ENCODE measurements around the gene NDE1. TPM values are rescaled to one million over a fixed set of nuclear protein-coding genes. Genes with fewer than 3 reads are reported as not detected.
"Not testable (repeated sequence)": the region's sequence is repeated elsewhere in the genome, so short reads cannot be mapped to it uniquely, and the experiment has no call there.

NDE1 gene
- total and polyA plus RNA-seq, 2 donors: 38.0 to 39.1 TPM

DNA sequence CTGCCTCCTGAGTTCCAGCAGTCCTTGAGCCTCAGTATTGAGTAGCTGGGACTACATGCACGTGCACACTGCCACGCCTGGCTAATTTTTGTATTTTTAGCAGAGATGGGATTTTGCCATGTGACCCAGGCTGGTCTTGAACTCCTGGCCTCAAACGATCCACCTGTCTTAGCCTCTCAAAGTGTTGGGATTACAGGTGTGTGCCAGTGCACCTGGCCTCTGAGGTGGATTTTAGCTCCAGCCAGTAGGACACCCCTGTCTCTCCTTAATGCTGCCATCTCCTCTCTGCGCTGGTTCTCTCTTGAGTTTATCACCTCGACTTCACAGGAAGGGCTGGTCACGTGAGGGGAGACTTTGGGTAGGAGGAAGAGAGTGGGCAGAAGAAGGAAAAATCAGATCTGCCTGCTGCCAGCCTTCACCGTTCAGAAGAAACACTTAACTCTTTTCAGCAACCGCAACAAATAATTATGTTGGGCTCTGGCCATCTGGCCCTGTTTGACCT is 55.1 kb downstream of the NDE1 start:
- Histone ChIP-seq H3K4me1 (ENCODE audit: insufficient read depth) (no peaks in the 10 kb centered on the region), H3K4me3 (ENCODE audit: low read depth, low read length) (no peak overlapping the region), H3K36me3 (ENCODE audit: insufficient read depth) (no peaks in the 10 kb centered on the region), H3K27ac (ENCODE audit: low read depth) (no peak overlapping the region)
- 65% methylated on average over 8 of the region's 8 CpGs for WGBS
- DNase-seq (ENCODE audit: extremely low spot score): no peak

DNA sequence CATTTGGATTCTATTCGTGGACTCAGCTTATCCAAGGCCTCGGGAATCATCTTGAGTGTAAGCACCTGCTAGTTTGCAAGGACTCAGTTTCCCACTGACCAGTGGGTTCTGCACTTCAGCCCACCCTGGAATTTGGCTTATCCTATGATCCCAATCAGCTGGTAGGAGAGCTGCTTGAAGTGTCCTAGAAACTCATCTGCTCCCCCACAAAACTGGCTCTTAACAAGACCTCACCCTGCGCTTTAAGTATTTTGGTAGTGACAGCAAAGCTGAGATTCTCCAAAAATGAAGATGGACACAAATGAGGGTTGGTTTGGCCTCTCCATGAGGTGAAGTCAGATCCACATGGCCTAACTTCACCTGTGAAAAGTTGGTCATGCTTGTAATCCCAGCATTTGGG is 57.3 kb downstream of the NDE1 start:
- 80% methylated on average over 3 of the region's 3 CpGs for WGBS
- no peaks in the 10 kb centered on the region for H3K4me1 ChIP-seq (ENCODE audit: insufficient read depth)
- no peaks in the 10 kb centered on the region for H3K36me3 ChIP-seq (ENCODE audit: insufficient read depth)
- no peak overlapping the region for H3K4me3 ChIP-seq (ENCODE audit: low read depth, low read length)
- DNase-seq (ENCODE audit: extremely low spot score): no peak
- H3K27ac ChIP-seq (ENCODE audit: low read depth): no peak overlapping the region

DNA sequence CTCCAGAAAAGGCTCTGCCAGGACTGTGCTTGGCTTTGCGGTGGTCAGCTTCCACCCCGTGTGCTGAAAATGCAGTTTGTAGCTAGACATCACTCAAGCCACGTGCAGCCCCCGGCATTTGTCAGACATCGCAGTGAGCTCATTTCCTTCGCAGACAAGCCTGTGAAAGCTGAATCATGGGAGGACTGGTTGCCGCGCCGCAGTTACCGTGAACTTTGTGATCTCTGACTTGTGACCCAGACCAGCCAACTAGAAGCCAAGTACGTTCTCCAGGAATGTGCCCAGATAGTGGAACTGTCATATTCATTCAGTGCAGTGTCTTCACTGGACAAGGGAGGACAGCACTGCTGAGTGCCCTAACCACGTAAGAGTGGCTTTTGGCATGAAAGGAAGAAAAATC is 58.1 kb downstream of the NDE1 start:
- 75% methylated on average over 12 of the region's 12 CpGs for whole genome bisulfite sequencing
- no peak overlapping the region for H3K27ac ChIP-seq (ENCODE audit: low read depth)
- H3K4me1 ChIP-seq (ENCODE audit: insufficient read depth): no peaks in the 10 kb centered on the region
- H3K36me3 ChIP-seq (ENCODE audit: insufficient read depth): no peaks in the 10 kb centered on the region
- H3K4me3 ChIP-seq (ENCODE audit: low read depth, low read length): no peak overlapping the region
- no peak for DNase-seq (ENCODE audit: extremely low spot score)

DNA sequence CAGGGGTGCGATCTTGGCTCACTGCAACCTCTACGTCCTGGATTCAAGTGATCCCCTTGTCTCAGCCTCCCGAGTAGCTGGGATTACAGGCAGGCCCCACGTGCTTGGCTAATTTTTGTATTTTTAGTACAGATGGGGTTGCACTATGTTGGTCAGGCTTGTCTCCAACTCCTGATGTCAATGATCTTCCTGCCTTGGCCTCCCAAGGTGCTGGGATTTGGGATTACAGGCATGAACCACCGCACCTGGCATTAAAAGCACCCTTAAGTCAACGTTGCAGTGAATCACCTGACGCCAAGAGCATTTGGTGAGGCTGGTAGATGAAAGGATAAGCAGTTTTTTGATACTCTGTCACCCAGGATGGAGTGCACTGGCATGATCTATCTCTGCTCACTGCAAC is 59.0 kb downstream of the NDE1 start:
- Histone ChIP-seq H3K4me3 (ENCODE audit: low read depth, low read length) (no peak overlapping the region), H3K27ac (ENCODE audit: low read depth) (no peak overlapping the region), H3K4me1 (ENCODE audit: insufficient read depth) (no peaks in the 10 kb centered on the region), H3K36me3 (ENCODE audit: insufficient read depth) (no peaks in the 10 kb centered on the region)
- no peak for DNase-seq (ENCODE audit: extremely low spot score)
- WGBS: 69% methylated on average over 7 of the region's 7 CpGs

DNA sequence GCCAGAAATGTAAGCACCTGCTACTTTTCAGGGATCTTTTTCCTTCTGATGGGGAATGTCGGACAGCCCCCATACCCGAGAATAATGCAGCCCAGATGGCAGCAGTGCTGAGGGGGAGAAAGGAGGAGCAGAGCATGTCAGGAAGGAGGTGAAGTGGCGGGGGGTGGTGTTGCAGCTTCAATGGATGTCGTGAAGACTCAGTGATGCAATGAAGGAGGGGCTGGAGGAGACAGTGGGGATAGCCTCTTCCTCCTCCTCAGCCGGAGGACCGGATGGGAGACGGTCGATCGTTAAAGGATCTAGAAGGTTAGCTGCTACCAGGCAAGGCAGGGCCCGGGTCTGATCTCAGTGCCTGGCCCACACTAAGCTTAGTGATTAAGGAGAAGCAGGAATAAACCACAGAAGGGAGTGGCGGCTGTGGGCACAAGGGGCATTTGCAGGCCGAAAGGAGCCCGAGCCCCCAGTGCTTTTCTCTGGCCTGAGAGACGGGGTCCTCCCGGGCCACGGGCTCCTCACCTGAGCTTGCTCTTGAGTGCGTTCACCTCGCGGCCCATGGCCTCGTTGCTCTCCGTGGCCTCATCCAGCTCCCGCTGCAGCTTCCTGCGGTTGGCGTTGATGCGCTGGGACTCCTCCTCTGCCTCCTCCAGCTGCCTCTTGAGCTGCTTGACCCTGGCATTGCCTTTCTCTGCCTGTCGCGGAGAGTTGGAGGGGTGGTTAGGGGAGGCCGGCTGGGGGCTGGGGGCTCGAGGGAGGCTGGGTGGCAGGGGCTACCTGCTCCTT is 64.5 kb downstream of the NDE1 start:
- H3K36me3 ChIP-seq (ENCODE audit: insufficient read depth): peaks cover 3% of the 10 kb centered on the region
- H3K4me1 ChIP-seq (ENCODE audit: insufficient read depth): no peaks in the 10 kb centered on the region
- WGBS: 81% methylated on average over 29 of the region's 29 CpGs

DNA sequence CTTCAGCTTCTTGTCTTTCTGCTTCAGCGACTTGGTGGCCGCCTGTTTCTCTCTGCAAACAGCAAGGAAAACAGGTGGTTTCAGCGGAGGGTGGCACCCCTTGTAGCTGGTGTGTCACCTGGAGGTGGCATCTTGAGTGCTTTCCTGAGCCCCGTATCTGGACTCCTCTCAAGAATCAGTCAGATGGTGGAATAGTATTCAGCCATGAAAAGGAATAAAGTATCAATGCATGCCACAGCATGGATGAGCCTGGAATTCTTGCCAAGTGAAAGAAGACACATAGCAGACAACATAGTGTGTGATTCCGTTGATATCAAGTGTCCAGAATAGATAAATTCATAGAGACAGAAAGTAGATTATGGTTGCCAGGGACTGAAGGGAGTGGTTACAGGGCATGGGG is 65.2 kb downstream of the NDE1 start:
- H3K36me3 ChIP-seq (ENCODE audit: insufficient read depth): peaks cover 3% of the 10 kb centered on the region
- DNase-seq (ENCODE audit: extremely low spot score): no peak
- WGBS: 84% methylated on average over 5 of the region's 5 CpGs
- no peak overlapping the region for H3K4me3 ChIP-seq (ENCODE audit: low read depth, low read length)
- H3K4me1 ChIP-seq (ENCODE audit: insufficient read depth): no peaks in the 10 kb centered on the region
- H3K27ac ChIP-seq (ENCODE audit: low read depth): no peak overlapping the region

More for the DNA sequence above, 64.5 kb downstream of the NDE1 start:
- H3K27ac ChIP-seq (ENCODE audit: low read depth): no peak overlapping the region
- H3K4me3 ChIP-seq (ENCODE audit: low read depth, low read length): no peak overlapping the region
- DNase-seq (ENCODE audit: extremely low spot score): no peak

DNA sequence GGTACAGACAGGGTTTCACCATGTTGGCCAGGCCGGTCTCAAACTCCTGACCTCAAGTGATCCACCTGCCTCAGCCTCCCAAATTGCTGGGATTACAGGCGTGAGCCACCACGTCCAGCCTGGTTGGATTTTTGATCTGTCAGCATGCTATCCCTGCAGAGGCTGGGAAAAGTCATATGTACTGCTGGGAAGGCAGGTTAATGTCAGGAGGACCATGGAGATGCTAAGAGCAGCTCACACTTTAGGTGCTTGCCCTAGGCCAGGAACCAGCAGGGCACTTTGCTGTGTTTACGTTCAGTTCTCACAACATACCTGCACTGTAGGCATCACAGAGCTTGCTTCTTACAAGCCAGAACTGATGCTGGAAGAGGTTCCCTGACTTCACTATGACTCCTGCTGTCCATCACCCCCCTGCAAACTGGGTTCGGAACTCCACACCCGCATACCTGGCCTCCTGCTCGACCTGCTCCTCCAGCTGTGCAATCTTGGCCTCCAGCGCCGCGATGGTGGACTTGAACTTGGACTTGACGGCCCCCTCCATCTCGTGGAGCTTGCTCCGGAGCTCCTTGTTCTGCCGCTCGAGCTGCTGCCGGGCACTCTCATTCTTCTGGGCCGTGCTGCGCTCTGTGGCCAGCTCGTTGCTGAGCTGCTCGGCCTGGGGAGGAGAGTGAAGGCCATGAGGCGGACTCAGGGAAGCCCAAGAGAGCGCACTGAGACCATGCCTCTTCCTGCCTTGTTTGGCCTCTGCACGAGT is 66.8 kb downstream of the NDE1 start:
- no peaks in the 10 kb centered on the region for H3K4me1 ChIP-seq (ENCODE audit: insufficient read depth)
- H3K27ac ChIP-seq (ENCODE audit: low read depth): no peak overlapping the region
- DNase-seq (ENCODE audit: extremely low spot score): no peak
- 87% methylated on average over 23 of the region's 23 CpGs for WGBS
- no peak overlapping the region for H3K4me3 ChIP-seq (ENCODE audit: low read depth, low read length)
- peaks cover 3% of the 10 kb centered on the region for H3K36me3 ChIP-seq (ENCODE audit: insufficient read depth)

DNA sequence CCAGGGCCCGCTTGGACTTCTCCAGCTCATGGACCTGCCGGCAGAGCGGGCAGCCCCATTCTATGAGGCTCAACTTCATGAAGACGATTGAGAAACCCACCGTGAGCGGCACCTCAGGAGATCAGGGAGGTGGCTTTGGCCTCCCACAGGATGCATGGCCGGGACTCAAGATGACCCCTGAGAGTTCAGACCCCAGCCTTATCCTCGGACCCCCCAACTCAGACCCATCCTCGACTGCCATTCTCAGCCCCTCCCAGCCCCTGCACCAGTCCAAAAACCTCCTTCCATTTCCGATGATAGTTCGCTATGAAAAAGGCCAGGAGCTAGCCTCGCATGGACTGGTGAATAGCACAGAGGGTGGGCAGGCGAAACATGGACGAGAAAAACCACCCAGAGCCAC is 71.0 kb downstream of the NDE1 start:
- no peak overlapping the region for H3K4me3 ChIP-seq (ENCODE audit: low read depth, low read length)
- 87% methylated on average over 14 of the region's 14 CpGs for WGBS
- DNase-seq (ENCODE audit: extremely low spot score): no peak
- peaks cover 9% of the 10 kb centered on the region for H3K36me3 ChIP-seq (ENCODE audit: insufficient read depth)
- H3K27ac ChIP-seq (ENCODE audit: low read depth): no peak overlapping the region
- no peaks in the 10 kb centered on the region for H3K4me1 ChIP-seq (ENCODE audit: insufficient read depth)

DNA sequence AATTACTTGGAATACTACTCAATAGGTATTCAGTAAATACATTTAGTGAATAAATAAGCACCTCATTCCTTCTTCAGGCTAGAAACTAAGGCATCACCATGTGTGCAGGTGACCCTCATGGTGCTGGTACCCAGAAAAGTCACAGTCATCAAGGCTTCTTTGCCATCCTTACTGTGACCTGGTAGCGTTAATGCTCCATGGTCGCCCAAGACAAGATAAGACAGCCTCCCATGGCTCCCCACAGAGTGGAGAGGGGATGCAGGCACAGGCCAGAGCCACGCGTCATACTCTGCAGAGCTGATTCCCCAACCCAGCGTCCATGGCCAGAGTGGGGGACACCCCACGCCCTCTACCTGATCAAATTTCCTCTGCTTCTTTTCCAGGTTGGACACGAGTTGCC is 73.8 kb downstream of the NDE1 start:
- H3K36me3 ChIP-seq (ENCODE audit: insufficient read depth): peaks cover 6% of the 10 kb centered on the region
- no peak for DNase-seq (ENCODE audit: extremely low spot score)
- H3K4me1 ChIP-seq (ENCODE audit: insufficient read depth): no peaks in the 10 kb centered on the region
- no peak overlapping the region for H3K4me3 ChIP-seq (ENCODE audit: low read depth, low read length)
- 83% methylated on average over 7 of the region's 7 CpGs for WGBS
- H3K27ac ChIP-seq (ENCODE audit: low read depth): no peak overlapping the region

DNA sequence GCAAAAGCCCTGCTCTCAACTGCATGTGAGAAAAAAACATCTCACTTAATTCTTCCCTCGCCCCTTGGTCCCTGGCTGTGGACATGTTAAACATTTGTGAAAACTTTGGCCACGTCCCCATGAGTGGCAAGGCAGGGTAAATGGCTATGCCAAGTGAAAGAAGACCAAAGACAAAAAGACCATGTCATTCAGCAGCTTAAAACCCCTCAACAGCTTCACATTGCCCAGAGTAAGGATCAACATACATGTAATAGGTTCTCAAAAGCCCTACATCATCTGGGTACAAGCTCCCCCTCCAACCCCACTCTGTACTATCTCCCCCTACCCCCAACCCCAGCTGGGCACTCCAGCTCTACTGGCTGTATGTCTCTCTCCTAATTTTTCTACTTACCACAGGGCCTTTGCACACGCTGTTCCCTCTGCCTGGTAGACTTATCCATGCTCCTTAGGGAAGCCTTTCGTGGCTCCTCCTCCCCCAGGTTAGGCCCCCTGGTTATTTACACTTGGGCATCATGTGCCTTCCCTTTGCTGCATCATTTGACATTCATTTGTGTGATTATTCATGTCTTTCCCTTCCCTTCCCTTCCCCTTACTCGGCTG is 75.7 kb downstream of the NDE1 start:
- DNase-seq (ENCODE audit: extremely low spot score): no peak
- Histone ChIP-seq H3K4me3 (ENCODE audit: low read depth, low read length) (no peak overlapping the region), H3K4me1 (ENCODE audit: insufficient read depth) (no peaks in the 10 kb centered on the region), H3K36me3 (ENCODE audit: insufficient read depth) (peaks cover 6% of the 10 kb centered on the region), H3K27ac (ENCODE audit: low read depth) (no peak overlapping the region)
- WGBS: 78% methylated on average over 5 of the region's 5 CpGs

DNA sequence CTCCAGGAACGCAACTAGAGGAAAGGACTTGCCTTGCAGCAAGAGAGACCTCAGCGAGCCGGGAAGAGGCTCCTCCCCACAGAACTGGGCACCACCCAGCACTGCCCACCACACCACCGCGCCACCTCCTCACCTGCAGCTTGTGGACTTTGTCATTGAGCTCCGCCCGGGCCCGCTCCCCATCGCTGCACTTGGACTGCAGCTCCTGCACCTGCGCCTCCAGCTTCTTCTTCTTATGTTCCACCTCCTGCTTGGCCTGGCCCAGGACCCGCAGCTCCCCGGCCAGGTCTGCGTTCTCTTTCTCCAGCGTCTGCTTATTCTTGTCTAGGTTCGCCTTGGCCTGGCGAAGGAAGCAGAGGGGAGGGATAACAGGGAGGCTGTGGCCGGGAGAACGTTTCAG is 76.7 kb downstream of the NDE1 start:
- H3K27ac ChIP-seq (ENCODE audit: low read depth): no peak overlapping the region
- 84% methylated on average over 18 of the region's 18 CpGs for WGBS
- no peak for DNase-seq (ENCODE audit: extremely low spot score)
- no peaks in the 10 kb centered on the region for H3K4me1 ChIP-seq (ENCODE audit: insufficient read depth)
- no peak overlapping the region for H3K4me3 ChIP-seq (ENCODE audit: low read depth, low read length)
- H3K36me3 ChIP-seq (ENCODE audit: insufficient read depth): peaks cover 6% of the 10 kb centered on the region

DNA sequence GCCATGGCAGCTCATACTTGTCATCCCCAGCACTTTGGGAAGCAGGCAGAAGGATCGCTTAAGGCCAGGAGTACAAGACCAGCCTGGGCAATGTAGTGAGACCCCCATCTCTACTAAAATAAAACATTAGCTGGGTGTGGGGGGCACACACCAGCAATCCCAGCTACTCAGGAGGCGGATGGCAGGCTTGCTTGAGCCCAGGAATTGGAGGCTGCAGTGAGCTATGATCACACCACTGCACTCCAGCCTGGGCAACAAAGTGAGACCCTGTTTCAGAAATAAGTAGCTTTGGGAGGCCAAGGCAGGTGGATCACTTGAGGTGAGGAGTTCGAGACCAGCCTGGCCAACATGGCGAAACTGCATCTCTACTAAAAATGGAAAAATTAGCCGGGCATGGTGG is 77.7 kb downstream of the NDE1 start:
- not testable (repeated sequence) for H3K4me1 ChIP-seq (ENCODE audit: insufficient read depth); H3K4me3 ChIP-seq (ENCODE audit: low read depth, low read length); H3K27ac ChIP-seq (ENCODE audit: low read depth); H3K36me3 ChIP-seq (ENCODE audit: insufficient read depth); DNase-seq (ENCODE audit: extremely low spot score)
- 91% methylated on average over 5 of the region's 5 CpGs for WGBS

DNA sequence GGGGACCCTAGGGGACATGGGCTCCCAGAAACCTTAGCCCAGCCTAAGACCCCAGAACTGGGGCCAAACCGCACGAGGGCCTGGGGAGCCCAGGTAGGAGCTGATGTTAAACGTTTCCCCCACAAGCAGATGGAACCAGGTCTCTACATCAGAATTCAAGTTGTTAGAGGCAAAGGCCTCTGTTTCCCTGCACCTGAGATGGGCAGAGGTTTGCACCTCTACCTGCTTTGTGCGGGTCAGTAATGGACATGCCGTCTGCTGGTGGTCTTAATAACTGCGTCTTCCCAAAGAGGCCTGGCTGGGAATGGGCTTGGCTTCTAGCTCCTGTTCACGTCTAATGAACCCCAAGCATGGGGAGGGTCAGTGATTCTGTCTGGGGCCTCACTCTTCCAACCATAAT is 79.1 kb downstream of the NDE1 start:
- no peaks in the 10 kb centered on the region for H3K4me1 ChIP-seq (ENCODE audit: insufficient read depth)
- WGBS: 85% methylated on average over 7 of the region's 7 CpGs
- H3K27ac ChIP-seq (ENCODE audit: low read depth): no peak overlapping the region
- H3K36me3 ChIP-seq (ENCODE audit: insufficient read depth): peaks cover 6% of the 10 kb centered on the region
- no peak for DNase-seq (ENCODE audit: extremely low spot score)
- no peak overlapping the region for H3K4me3 ChIP-seq (ENCODE audit: low read depth, low read length)

DNA sequence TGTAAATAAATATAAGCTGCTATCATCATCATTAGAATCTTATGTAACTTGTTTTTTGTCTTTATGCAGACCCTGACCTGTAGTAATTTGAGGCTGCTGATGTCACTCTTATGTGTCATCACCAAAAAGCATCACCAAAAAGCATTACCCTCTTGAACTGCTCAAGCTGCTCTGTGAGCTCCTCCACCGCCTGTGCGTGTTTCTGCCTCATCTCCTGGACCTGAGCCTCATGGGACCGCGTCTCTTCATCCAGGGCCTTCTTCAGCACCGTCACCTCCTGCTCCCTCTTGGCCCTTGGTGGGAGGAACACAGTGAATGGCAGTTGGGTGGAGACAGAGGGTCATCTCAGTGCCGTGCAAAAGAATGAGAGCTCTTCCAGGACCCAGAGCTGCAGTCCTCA is 82.4 kb downstream of the NDE1 start:
- Histone ChIP-seq H3K4me1 (ENCODE audit: insufficient read depth) (no peaks in the 10 kb centered on the region), H3K27ac (ENCODE audit: low read depth) (no peak overlapping the region), H3K36me3 (ENCODE audit: insufficient read depth) (no peaks in the 10 kb centered on the region), H3K4me3 (ENCODE audit: low read depth, low read length) (no peak overlapping the region)
- no peak for DNase-seq (ENCODE audit: extremely low spot score)
- WGBS: 78% methylated on average over 6 of the region's 6 CpGs

All from urinary bladder (tissue), 4 donors.